ENCODE results near the gene ARMH1.

ARMH1 gene

DNA sequence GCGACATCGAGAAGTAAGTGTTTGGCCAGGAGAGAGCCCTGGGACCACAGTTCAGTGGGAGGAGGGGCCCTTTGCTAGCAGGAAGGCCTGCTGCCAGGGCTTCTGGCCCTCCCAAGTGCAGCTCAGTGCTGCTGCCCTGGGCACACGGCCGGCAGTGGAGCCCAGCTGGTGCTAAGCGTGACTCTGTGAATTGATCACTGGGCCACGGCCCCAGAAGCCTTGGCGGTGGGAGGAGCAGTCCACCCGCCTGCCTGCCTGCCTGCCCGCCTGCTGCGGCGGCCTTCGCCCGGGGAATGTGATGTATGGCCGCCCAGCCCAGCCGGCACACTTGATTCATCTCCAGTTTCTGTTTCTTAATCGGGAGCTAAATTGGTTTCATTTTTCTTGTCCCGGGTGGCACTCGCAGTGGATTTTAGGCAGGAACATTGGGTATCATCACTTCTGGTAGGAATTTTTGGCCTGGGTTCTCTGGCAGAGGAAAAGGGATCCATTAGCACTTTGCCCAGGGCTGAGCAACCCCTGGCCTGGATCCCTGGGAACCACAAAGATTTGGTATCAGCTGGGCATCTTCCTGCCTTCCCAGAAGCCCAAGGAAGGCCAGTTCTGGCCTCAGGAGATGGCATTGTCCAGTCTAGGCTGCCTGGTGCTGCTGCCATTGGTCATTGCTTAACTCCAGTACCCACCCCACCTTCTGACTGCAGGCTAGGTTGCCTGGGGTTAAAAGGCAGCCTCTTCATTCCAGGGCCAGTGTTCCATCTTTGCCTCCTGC lies 28.9 kb upstream of the ARMH1 start:
- 0 out of 2 replicates have a peak, but pooled peaks cover 2% of the 10 kb centered on the region for H3K36me3 ChIP-seq (replicated peaks; ENCODE audit: insufficient read depth, low read length)
- no peaks in the 10 kb centered on the region for H3K9me3 ChIP-seq (replicated peaks; ENCODE audit: insufficient read depth, low read length)
- H3K27ac ChIP-seq (ENCODE audit: low read length): no peak overlapping the region
- no peaks in the 10 kb centered on the region for H3K27me3 ChIP-seq (replicated peaks; ENCODE audit: insufficient read depth, low read length)
- H3F3A ChIP-seq (ENCODE audit: insufficient read depth, low read length): no peaks in the 10 kb centered on the region
- DNase-seq: no peak
- H3K9me2 ChIP-seq (replicated peaks; ENCODE audit: insufficient read depth, low read length): no peaks in the 10 kb centered on the region
- no peaks in the 10 kb centered on the region for H4K20me1 ChIP-seq (ENCODE audit: insufficient read depth, low read length)
- H3K4me3 ChIP-seq (ENCODE audit: low read length): no peak overlapping the region
- peaks cover 9% of the 10 kb centered on the region for H3K79me2 ChIP-seq (ENCODE audit: low read length)
- H3K4me1 ChIP-seq (ENCODE audit: low read length): no peaks in the 10 kb centered on the region
- TF ChIP-seq EZH2phosphoT487 (IDR thresholded peaks at IDR 0.05; ENCODE audit: low read length) (no peak), EZH2 (optimal IDR thresholded peaks at IDR 0.05; ENCODE audit: low read depth, low read length) (no peak)
- TF ChIP-seq, protein P1, sequence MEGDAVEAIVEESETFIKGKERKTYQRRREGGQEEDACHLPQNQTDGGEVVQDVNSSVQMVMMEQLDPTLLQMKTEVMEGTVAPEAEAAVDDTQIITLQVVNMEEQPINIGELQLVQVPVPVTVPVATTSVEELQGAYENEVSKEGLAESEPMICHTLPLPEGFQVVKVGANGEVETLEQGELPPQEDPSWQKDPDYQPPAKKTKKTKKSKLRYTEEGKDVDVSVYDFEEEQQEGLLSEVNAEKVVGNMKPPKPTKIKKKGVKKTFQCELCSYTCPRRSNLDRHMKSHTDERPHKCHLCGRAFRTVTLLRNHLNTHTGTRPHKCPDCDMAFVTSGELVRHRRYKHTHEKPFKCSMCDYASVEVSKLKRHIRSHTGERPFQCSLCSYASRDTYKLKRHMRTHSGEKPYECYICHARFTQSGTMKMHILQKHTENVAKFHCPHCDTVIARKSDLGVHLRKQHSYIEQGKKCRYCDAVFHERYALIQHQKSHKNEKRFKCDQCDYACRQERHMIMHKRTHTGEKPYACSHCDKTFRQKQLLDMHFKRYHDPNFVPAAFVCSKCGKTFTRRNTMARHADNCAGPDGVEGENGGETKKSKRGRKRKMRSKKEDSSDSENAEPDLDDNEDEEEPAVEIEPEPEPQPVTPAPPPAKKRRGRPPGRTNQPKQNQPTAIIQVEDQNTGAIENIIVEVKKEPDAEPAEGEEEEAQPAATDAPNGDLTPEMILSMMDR (IDR thresholded peaks at IDR 0.05; ENCODE audit: low read length): no peak
- no peak overlapping the region for H2AFZ ChIP-seq (ENCODE audit: low read length)
- H3K9ac ChIP-seq (ENCODE audit: low read length): no peak overlapping the region
- no peak overlapping the region for H3K4me2 ChIP-seq (ENCODE audit: low read depth, low read length)

- H3F3A ChIP-seq (ENCODE audit: insufficient read depth, low read length): peaks cover 3% of the 10 kb centered on the region; the same call in 1 of the 2 replicates
- 0 out of 2 replicates have a peak, but pooled peaks cover 2% of the 10 kb centered on the region for H3K36me3 ChIP-seq (replicated peaks; ENCODE audit: insufficient read depth, low read length)
- H3K9me3 ChIP-seq (replicated peaks; ENCODE audit: insufficient read depth, low read length): no peaks in the 10 kb centered on the region
- no peak for TF ChIP-seq EZH2 (optimal IDR thresholded peaks at IDR 0.05; ENCODE audit: low read depth, low read length)
- TF ChIP-seq, protein P1 (IDR thresholded peaks at IDR 0.05; ENCODE audit: low read length): no peak
- no peak for TF ChIP-seq EZH2phosphoT487 (IDR thresholded peaks at IDR 0.05; ENCODE audit: low read length)
- H3K9ac ChIP-seq (ENCODE audit: low read length): no peak overlapping the region
- H3K4me2 ChIP-seq (ENCODE audit: low read depth, low read length): no peak overlapping the region
- H3K27ac ChIP-seq (ENCODE audit: low read length): no peak overlapping the region
- no peak overlapping the region for H3K4me3 ChIP-seq (ENCODE audit: low read length)
- no peaks in the 10 kb centered on the region for H3K4me1 ChIP-seq (ENCODE audit: low read length)
- no peak for DNase-seq
- no peaks in the 10 kb centered on the region for H3K27me3 ChIP-seq (replicated peaks; ENCODE audit: insufficient read depth, low read length)
- peaks cover 8% of the 10 kb centered on the region; the same call in 1 of the 2 replicates for H3K79me2 ChIP-seq (ENCODE audit: low read length)
- H2AFZ ChIP-seq (ENCODE audit: low read length): no peak overlapping the region
- no peaks in the 10 kb centered on the region for H3K9me2 ChIP-seq (replicated peaks; ENCODE audit: insufficient read depth, low read length)
- no peaks in the 10 kb centered on the region for H4K20me1 ChIP-seq (ENCODE audit: insufficient read depth, low read length)
Measured at GRCh38 chr1:44646261-44647110, 28.0 kb upstream of the ARMH1 start.

GRCh38 chr1:44647896-44648295 lies 26.6 kb upstream of the ARMH1 start:
- Histone ChIP-seq H4K20me1 (ENCODE audit: insufficient read depth, low read length) (no peaks in the 10 kb centered on the region), H3K36me3 (replicated peaks; ENCODE audit: insufficient read depth, low read length) (no peaks in the 10 kb centered on the region), H3K4me2 (ENCODE audit: low read depth, low read length) (no peak overlapping the region), H3F3A (ENCODE audit: insufficient read depth, low read length) (peaks cover 12% of the 10 kb centered on the region), H3K79me2 (ENCODE audit: low read length) (0 out of 2 replicates have a peak, but pooled peaks cover 3% of the 10 kb centered on the region), H3K9me2 (replicated peaks; ENCODE audit: insufficient read depth, low read length) (no peaks in the 10 kb centered on the region), H2AFZ (ENCODE audit: low read length) (no peak overlapping the region), H3K27ac (ENCODE audit: low read length) (no peak overlapping the region), H3K4me3 (ENCODE audit: low read length) (no peak overlapping the region), H3K4me1 (ENCODE audit: low read length) (no peaks in the 10 kb centered on the region), H3K27me3 (replicated peaks; ENCODE audit: insufficient read depth, low read length) (no peaks in the 10 kb centered on the region), H3K9me3 (replicated peaks; ENCODE audit: insufficient read depth, low read length) (no peaks in the 10 kb centered on the region), H3K9ac (ENCODE audit: low read length) (no peak overlapping the region)
- no peak for DNase-seq
- TF ChIP-seq EZH2phosphoT487 (IDR thresholded peaks at IDR 0.05; ENCODE audit: low read length): no peak
- no peak for TF ChIP-seq EZH2 (optimal IDR thresholded peaks at IDR 0.05; ENCODE audit: low read depth, low read length)
- TF ChIP-seq, protein P1 (IDR thresholded peaks at IDR 0.05; ENCODE audit: low read length): no peak
